KOPT-K1 (cell line): ENCODE data around the gene ZNF334.

Experiments used
- H3K27ac ChIP-seq: fragments of 200-600 bp; sonication (generic); 2 replicates; pipeline ENCODE4 v1.5.1; 2016; ENCODE audit warnings: antibody characterized with exemption, mild to moderate bottlenecking, low read depth, low read length; ENCODE audit not compliant: poor library complexity, severe bottlenecking
- H3K36me3 ChIP-seq: fragments of 200-600 bp; sonication (generic); 2 replicates; pipeline ENCODE4 v1.5.1; 2017; ENCODE audit warnings: antibody characterized with exemption, mild to moderate bottlenecking, low read length, moderate library complexity; ENCODE audit not compliant: insufficient read depth
- H3K9me3 ChIP-seq: fragments of 200-600 bp; sonication (generic); 2 replicates; pipeline ENCODE4 v1.5.1; 2017; ENCODE audit warnings: antibody characterized with exemption, low read length, mild to moderate bottlenecking; ENCODE audit not compliant: insufficient read depth, poor library complexity, severe bottlenecking

The ZNF334 gene

GRCh38 chr20:46550461-46550860 lies 37.1 kb upstream of the ZNF334 start, which contains the start of gene OCSTAMP:
OCSTAMP (minus strand) TSS chr20:46550654; CDS start chr20:46550560, 94 bp downstream.
- Histone ChIP-seq H3K36me3 (no peaks in the 10 kb centered on the region), H3K27ac (no peak within 1 kb of the TSS), H3K9me3 (no peaks in the 10 kb centered on the region)

GRCh38 chr20:46549188-46549972 lies 36.0 kb upstream of the ZNF334 start:
- H3K27ac ChIP-seq = no peak overlapping the region
- H3K9me3 ChIP-seq = no peaks in the 10 kb centered on the region
- H3K36me3 ChIP-seq = no peaks in the 10 kb centered on the region

GRCh38 chr20:46548688-46549087 lies 35.3 kb upstream of the ZNF334 start:
- no peaks in the 10 kb centered on the region for H3K36me3 ChIP-seq
- H3K9me3 ChIP-seq = no peaks in the 10 kb centered on the region
- no peak overlapping the region for H3K27ac ChIP-seq

- no peaks in the 10 kb centered on the region for H3K36me3 ChIP-seq
- H3K27ac ChIP-seq = no peak overlapping the region
- H3K9me3 ChIP-seq = no peaks in the 10 kb centered on the region
These were observed 34.6 kb upstream of the ZNF334 start for GRCh38 chr20:46547995-46548394.

GRCh38 chr20:46546936-46547335 lies 33.6 kb upstream of the ZNF334 start:
- no peaks in the 10 kb centered on the region for H3K36me3 ChIP-seq
- H3K27ac ChIP-seq = no peak overlapping the region
- H3K9me3 ChIP-seq = no peaks in the 10 kb centered on the region

- H3K9me3 ChIP-seq = no peaks in the 10 kb centered on the region
- H3K36me3 ChIP-seq = no peaks in the 10 kb centered on the region
These were observed 32.9 kb upstream of the ZNF334 start for GRCh38 chr20:46546298-46546697.

GRCh38 chr20:46545827-46546138 lies 32.4 kb upstream of the ZNF334 start:
- peak overlapping the region; percentile 61 for H3K27ac ChIP-seq
- H3K9me3 ChIP-seq = no peaks in the 10 kb centered on the region
- no peaks in the 10 kb centered on the region for H3K36me3 ChIP-seq

More at GRCh38 chr20:46546298-46546697, 32.9 kb upstream of the ZNF334 start:
- peak overlapping the region; percentile 61 for H3K27ac ChIP-seq

GRCh38 chr20:46545077-46545826 lies 31.9 kb upstream of the ZNF334 start:
- H3K36me3 ChIP-seq = no peaks in the 10 kb centered on the region
- H3K27ac ChIP-seq = peak overlapping the region; percentile 61
- no peaks in the 10 kb centered on the region for H3K9me3 ChIP-seq

GRCh38 chr20:46544576-46544975 lies 31.2 kb upstream of the ZNF334 start:
- H3K9me3 ChIP-seq = no peaks in the 10 kb centered on the region
- H3K36me3 ChIP-seq = no peaks in the 10 kb centered on the region
- peak overlapping the region; percentile 61 for H3K27ac ChIP-seq

- no peaks in the 10 kb centered on the region for H3K9me3 ChIP-seq
- H3K36me3 ChIP-seq = no peaks in the 10 kb centered on the region
These were observed 30.6 kb upstream of the ZNF334 start for GRCh38 chr20:46543959-46544358.

GRCh38 chr20:46543033-46543432 lies 29.7 kb upstream of the ZNF334 start:
- no peak overlapping the region for H3K27ac ChIP-seq
- H3K9me3 ChIP-seq = no peaks in the 10 kb centered on the region
- H3K36me3 ChIP-seq = no peaks in the 10 kb centered on the region

More at GRCh38 chr20:46543959-46544358, 30.6 kb upstream of the ZNF334 start:
- H3K27ac ChIP-seq = no peak overlapping the region

- Histone ChIP-seq H3K9me3 (no peaks in the 10 kb centered on the region), H3K36me3 (no peaks in the 10 kb centered on the region), H3K27ac (no peak overlapping the region)
These were observed 28.0 kb upstream of the ZNF334 start for GRCh38 chr20:46541229-46541935.

GRCh38 chr20:46539113-46539512 lies 25.8 kb upstream of the ZNF334 start:
- Histone ChIP-seq H3K36me3 (no peaks in the 10 kb centered on the region), H3K9me3 (peaks cover 6% of the 10 kb centered on the region), H3K27ac (no peak overlapping the region)

- H3K36me3 ChIP-seq = no peaks in the 10 kb centered on the region
- H3K27ac ChIP-seq = no peak overlapping the region
- H3K9me3 ChIP-seq = peaks cover 8% of the 10 kb centered on the region
These were observed 17.3 kb upstream of the ZNF334 start for GRCh38 chr20:46530640-46531039.

- Histone ChIP-seq H3K9me3 (no peaks in the 10 kb centered on the region), H3K27ac (no peak overlapping the region), H3K36me3 (no peaks in the 10 kb centered on the region)
These were observed 10.5 kb upstream of the ZNF334 start for GRCh38 chr20:46523696-46524328.
